Measurements from ENCODE around the gene ZNF726.
A peak's percentile ranks its signal among the peaks of the same experiment; 100 is the strongest.
"Not testable (repeated sequence)": the region's sequence is repeated elsewhere in the genome, so short reads cannot be mapped to it uniquely, and the experiment has no call there.

ZNF726 gene

DNA sequence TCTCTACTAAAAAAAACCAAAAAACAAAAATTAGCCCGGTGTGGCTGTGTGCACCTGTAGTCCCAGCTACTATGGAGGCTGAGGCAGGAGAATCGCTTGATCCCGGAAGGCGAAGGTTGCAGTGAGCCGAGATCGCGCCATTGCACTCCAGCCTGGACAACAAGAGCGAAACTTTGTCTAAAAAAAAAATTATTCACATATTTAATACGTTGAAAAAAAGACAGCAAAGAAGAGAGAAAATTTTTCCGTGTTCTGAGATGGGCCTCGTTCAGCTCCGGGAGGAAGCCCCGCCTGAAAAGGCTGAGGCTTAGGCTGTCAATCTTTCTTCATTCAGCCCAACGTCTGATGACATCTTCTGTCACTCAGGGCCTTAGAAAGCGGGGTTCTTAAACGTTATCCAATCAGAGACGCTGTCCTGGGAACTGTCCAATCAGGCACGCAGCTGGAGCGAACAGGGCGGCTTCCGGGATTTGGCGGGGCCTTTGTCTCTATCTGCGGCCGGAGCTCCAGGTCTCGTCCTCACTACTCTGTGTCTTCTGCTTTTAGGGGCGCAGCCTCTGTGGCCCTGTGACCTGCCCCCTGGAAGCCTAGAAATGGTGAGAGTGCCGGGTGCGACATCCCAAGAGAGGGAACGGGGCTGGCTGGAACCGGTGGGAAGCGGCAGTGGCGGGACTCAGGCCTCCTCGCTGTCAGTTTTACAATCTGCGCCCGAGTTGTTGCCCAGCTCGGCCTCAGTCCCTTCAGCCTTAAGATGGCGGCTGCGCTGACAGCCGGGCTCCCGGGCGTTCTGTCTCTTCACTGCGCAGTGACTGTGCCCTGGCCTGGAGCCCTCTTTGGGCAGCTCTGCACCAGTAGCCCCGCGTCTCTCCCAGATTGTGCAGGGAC is at the start of gene ZNF726:
TSS of gene ZNF726 (plus strand) at position 485 of the 885 bp plus-strand sequence. CDS start at position 594, 109 bp downstream.
- peak; percentile 42 to 67 (median 65) for DNase-seq (ENCODE audit: low read depth in 2 of 3, low spot score in 2 of 3)

DNA sequence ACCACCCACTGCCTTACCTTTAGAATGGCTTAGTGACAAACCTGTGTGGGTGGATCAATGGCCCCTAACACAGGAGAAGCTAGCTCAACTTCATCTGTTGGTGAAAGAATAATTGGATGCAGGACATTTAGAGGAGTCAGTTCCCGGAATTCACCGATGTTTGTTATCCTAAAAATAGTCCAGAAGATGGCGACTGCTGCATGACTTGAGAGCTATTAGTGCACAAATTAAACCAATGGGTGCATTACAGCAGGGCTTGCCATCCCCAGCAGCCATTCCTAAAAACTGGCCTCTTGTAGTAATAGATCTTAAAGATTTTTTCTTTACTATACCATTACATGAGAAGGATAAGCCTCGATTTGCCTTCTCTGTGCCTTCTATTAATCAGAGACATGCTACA is 46.8 kb upstream of the ZNF726 start:
- DNase-seq (ENCODE audit: low read depth in 2 of 3, low spot score in 2 of 3) = no peak

DNA sequence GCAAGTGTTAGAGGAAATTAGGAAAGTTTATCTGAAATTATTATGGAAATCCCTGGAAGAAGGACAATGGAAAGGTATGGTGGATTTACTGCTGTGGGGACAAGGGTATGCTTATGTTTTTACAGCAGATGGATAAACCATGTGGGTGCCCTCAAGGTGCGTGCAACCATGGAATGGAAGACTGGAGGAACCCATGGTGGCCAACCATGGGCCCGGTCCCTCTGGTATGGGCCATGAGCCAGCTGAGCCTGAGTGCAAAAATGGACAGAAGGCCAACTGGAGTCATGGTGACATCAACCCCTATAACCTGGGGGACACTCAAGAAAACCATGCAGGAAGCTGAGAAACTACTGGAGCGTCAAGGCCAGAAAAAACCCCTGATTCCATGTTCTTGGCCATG is 46.1 kb upstream of the ZNF726 start:
- no peak for DNase-seq (ENCODE audit: low read depth in 2 of 3, low spot score in 2 of 3)

DNA sequence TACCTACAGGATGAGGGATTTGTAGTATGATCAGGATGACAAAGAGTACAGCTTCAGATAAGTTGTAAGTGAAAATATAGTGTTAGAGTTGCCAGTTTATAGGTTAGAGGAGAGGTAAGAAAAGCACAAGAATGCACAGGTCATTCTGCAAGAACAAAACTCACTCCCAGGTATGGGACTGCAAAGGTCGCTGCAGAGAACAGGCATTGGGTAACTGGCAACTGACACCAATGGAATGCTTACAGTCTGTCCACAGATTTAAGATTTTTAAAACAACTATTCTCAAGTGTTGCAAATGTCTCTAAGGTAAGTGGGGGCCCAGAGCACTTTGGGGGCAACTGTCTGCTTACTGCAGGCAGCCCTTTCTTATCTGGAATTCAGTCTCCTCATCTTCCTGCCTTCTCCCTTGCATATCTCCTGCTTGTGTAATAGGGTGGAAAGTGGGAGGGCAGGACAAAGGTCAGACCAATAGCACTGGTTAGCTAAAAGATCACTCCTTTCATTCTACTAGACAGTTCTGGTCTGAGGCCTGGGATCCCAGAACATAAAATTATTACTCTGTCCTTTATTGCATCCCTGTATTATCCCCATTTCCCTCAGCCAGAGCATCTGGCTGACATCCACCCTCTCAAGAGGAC is 42.3 kb upstream of the ZNF726 start:
- DNase-seq (ENCODE audit: low read depth in 2 of 3, low spot score in 2 of 3) = no peak

DNA sequence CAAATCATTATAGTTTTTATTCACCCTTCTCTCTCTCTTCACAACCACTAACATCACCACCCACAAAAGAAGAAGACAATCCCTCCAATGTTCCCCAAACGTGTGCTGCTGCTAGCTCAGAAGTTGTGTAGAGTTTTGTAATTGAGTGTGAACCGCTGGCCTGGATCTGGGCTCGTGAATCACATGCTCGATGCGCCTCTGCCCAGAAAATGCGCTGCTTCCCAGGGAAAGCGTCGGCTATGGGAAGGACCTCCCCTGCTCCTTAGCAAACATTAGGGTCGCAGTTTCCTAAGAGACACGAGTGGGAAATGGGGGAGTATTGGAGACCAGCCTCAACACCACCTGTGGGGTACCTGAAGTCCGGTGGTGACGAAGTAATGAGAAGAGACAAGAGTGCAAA is 38.4 kb upstream of the ZNF726 start:
- DNase-seq (ENCODE audit: low read depth in 2 of 3, low spot score in 2 of 3) = no peak

DNA sequence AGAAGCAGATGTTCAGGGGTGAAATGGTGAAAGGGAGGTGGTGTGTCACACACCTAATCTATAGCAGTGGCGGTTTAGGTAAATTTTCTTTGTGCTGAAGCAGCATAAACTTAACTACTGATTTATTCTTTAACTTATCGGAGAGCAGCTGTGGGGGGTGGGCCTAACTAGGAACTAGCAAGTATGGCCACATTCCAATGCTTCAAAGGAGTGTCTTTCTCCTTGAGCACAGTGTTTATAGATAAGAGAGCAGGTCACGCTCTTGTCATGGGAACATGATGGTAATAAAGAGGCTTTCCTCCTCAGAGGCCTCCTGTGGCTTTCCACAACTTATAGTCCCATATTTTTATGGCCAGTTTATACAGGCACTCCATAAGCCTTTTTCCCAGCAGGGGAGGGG is 37.9 kb upstream of the ZNF726 start:
- DNase-seq (ENCODE audit: low read depth in 2 of 3, low spot score in 2 of 3) = not testable (repeated sequence)

DNA sequence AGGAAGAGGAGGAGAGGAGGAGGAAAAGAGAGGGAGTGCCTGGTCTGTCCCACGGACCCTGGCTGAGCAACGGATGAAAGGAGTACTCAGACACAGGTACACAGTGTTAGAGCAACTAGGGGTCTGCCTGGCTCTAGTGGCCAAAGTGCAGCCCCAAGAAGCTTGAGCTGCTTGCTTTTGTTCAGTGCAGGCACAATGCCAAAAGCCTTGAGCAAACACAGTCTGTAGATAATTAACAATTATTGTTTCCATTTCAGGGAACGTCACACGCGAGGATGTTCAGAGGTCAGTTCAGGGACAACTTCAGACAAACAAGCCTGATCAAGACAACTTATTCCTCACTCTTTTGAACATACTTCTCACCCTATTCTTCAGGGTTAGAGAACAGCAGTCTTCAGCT is 32.2 kb upstream of the ZNF726 start:
- DNase-seq (ENCODE audit: low read depth in 2 of 3, low spot score in 2 of 3) = no peak

DNA sequence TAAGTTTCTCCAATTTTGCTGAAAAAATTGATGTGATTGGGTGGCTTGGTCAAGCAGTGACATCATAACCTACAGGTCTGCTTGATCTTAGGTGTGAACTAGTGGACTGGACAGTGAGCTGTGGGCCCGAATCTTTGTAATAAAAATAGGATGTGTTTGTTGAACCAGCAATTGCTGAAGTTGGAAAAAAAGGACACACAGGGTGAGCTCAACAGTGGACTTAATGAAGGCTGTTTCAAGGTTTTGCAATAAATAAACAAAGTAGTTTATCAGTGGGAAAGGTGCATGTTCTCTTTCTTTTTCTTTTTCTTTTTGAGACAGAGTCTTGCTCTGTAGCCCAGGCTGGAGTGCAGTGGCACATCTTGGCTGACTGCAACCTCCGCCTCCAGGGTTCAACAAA is 30.3 kb upstream of the ZNF726 start:
- no peak for DNase-seq (ENCODE audit: low read depth in 2 of 3, low spot score in 2 of 3)

DNA sequence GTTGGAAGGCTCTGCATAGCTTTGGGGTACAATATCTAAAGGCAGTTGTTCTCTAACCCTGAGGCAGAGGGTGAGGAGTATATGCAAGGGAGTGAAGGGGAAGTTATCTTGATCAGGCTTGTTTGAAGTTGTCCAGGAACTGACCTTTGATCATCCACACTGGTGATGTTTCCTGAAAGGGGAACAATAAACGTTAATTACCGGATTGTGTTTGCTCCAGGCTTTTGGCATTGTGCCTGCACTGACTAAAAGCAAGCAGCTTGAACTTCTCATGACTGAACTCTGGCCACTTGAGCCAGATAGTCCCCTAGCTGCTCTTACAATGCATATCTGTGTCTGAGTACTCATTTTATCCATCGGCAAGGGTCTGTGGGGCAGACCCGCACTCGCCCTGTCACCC is 27.0 kb upstream of the ZNF726 start:
- no peak for DNase-seq (ENCODE audit: low read depth in 2 of 3, low spot score in 2 of 3)

DNA sequence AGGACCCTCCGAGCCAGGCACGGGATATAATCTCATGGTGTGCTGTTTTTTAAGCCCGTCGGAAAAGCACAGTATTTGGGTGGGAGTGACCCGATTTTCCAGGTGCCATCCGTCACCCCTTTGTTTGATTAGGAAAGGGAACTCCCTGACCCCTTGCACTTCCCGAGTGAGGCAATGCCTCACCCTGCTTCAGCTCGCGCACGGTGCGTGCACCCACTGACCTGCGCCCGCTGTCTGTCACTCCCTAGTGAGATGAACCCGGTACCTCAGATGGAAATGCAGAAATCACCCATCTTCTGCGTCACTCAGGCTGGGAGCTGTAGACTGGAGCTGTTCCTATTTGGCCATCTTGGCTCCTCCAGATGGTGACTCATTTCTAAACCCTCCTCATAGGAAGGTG is 18.6 kb upstream of the ZNF726 start:
- not testable (repeated sequence) for DNase-seq (ENCODE audit: low read depth in 2 of 3, low spot score in 2 of 3)

DNA sequence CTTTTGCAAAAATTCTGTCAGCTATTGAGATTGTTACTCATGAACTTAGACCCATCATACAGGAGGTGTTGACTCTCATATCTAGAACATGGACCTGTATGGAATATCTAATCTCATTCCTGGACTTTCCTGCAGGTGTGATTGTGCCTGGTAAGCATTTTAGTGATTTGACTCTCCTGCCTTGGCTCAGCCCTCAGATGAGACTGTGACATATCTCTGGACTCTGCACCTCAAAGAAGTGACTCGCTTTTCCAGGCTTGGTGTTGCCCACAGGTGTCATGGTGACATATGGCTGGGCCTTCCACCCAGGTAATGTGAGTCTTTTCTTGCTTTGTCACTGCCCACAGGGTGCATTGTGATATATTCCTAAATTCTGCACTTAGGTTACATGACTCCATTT is 17.8 kb upstream of the ZNF726 start:
- DNase-seq (ENCODE audit: low read depth in 2 of 3, low spot score in 2 of 3) = no peak

DNA sequence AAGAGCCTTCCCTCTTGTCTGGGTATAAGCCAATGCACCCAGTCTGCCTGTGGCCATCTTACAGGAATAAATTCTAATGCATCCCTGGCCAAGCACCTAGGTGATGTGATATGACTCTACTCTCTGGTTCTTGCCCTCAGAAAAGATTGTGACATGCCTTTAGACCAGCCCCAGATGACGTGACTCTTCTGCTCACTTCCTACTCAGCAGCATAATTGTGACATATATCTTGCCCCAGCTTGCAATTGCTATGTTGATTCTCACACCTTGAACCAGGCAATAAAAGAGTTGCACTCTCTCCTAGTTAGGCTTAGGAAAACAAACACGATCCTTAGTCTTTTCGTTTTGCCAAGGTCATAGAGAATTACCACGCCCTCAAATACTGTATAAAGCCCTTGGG is 13.3 kb upstream of the ZNF726 start:
- DNase-seq (ENCODE audit: low read depth in 2 of 3, low spot score in 2 of 3) = no peak

DNA sequence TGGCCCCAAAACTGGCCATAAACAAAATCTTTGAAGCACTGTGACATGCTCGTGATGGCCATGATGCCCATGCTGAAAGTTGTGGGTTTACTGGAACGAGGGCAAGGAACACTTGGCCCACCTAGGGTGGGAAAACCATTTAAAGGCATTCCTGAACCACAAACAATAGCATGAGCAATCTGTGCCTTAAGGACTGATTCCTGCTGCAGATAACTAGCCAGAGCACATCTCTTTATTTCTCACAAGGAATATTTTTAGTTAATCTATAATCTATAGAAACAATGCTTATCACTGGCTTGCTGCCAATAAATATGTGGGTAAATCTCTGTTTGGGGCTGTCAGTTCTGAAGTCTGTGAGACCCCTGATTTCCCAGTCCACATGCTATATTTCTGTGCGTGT is 10.3 kb upstream of the ZNF726 start:
- DNase-seq (ENCODE audit: low read depth in 2 of 3, low spot score in 2 of 3) = no peak

DNA sequence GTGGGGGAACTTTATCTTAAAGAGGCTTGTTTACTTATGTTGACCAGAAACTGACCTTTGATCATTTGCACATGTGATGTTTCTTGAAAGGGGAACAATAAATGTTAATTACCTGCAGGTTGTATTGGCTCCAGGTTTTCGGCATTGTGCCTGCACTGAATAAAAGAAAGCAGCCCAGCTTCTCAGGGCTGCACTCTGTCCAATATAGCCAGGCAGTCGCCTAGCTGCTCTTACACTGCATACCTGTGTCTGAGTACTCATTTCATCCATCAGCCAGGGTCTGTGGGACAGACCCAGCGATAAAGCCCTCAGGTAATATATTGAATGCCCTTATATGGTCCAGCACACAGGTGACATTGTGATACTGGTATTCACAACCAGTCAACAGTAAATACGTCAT is 8.9 kb upstream of the ZNF726 start:
- DNase-seq (ENCODE audit: low read depth in 2 of 3, low spot score in 2 of 3) = no peak

DNA sequence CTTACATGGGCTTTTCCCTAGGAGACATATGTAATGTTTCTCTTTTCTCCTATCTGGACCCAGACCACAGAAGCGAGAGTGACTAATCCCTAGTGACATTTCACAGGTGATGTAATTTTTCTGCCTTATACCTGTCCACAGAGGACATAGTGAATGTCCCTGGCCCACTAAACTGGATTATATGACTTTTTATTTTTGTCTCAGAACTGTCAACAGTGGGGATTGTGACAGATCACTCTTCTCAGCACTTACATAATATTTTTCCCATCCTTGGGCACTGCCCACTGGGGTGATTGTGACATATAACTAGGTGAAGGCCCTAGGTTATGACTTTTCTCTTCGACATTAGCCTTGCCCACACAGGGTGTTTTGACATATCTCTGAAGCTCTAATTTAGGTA is 7.9 kb upstream of the ZNF726 start:
- no peak for DNase-seq (ENCODE audit: low read depth in 2 of 3, low spot score in 2 of 3)

DNA sequence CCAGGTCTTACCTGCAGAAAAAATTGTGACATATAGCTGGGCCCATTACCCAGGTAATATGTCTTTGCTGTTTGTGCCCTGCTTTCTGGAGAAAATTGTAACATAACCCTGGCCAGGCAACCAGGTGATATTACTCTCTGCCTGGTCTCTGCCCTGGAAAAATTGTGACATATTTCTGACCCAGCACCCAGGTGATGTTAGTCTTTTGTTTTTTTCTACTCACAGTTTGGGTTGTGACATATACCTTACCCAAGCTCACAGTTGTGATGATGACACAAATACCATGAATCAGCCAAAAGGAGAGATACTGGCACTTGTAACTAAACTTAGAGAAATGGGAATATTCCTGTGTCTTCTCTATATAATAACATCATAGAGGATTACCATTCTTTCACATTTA is 6.5 kb upstream of the ZNF726 start:
- no peak for DNase-seq (ENCODE audit: low read depth in 2 of 3, low spot score in 2 of 3)

DNA sequence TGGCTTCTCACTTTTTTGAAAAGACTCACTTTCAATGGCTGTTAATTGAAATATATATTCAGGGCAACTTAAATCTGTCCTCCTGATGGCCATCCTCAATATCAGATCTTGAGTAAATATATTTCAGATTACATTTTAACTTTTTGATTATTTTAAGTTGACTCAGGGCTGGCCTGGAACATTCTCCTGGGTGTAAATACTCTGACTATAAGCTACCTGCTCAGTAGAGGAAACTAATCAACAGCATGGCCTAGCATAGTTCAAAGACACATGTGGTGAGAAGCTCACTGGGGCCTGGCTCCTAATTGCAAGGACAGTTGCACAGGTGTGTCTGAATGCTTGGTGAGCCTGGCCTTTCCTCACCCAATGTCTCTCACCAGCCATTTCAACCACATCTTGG is 5.5 kb upstream of the ZNF726 start:
- no peak for DNase-seq (ENCODE audit: low read depth in 2 of 3, low spot score in 2 of 3)

DNA sequence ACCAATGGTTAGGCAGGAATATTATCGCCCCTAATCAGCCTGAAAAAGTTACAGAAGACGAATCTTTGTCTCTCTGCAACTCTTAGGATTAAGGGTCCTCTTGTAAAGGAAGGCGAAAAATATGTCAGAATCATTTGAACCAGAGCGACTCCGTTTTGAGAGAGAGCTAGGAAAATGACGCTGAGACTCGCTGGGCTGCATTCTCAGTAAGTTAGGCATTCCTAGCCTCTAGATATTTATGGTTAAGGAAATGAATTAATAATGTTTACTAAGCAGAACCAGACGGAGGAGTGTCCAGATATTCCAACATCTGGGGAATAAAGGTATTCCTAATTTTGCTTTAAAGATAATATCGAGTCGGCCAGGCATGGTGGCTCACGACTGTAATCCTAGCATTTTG is 755 bp upstream of the ZNF726 start:
- no peak for DNase-seq (ENCODE audit: low read depth in 2 of 3, low spot score in 2 of 3)

DNA sequence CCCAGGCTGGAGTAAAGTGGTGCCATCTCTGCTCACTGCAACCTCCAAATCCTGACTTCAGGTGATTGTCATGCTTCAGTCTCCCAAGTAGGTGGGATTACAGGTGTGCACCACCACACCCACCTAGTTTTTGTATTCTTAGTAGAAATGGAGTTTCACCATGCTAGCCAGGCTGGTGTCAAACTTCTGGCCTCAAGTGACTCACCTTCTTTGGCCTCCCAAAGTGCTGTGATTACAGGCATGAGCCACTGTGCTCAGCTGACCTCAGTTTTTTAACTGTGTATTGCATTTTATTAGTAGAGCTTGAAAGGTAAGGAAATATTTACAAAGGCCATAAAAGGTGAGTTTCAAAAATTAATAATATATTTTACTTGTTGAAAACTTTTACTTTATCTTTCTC is 2.3 kb downstream of the ZNF726 start:
- DNase-seq (ENCODE audit: low read depth in 2 of 3, low spot score in 2 of 3) = no peak

DNA sequence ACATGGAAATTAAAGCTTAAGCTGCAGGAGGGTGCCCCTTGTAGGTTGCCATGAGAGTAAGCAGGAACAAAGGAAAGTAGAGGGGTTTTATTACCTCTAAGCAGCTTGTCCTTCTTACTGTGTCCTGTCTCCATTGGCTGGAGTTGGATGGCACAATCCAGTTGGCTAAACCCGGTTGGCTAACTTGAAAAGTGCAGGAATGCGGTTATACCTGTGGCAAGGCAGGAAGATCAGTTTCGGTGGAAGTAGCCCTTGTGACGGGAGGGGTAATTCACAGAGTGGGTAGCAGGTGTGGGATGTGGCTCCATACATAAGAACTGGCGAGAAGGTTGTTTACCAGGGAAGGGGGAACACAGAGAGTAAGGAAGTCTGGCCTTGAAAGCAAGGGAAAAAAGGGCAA is 3.2 kb downstream of the ZNF726 start:
- DNase-seq (ENCODE audit: low read depth in 2 of 3, low spot score in 2 of 3) = no peak

DNA sequence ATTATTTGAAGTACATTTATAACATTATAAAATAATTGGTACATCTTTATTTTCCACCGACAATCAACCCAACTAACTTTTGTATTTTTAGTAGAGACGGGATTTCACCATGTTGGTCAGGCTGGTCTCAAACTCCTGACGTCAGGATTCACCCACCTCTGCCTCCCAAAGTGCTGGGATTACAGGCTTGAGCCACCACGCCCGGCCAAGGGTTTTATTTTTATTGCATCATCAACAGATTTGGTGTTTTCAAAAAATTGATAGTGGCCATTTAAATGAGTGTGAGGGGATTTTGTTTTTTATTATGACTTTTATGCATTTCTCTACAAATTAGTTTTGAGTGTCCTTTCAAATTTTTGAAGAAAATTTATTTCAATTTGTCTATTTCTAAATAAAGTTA is 10.6 kb downstream of the ZNF726 start:
- DNase-seq (ENCODE audit: low read depth in 2 of 3, low spot score in 2 of 3) = no peak

DNA sequence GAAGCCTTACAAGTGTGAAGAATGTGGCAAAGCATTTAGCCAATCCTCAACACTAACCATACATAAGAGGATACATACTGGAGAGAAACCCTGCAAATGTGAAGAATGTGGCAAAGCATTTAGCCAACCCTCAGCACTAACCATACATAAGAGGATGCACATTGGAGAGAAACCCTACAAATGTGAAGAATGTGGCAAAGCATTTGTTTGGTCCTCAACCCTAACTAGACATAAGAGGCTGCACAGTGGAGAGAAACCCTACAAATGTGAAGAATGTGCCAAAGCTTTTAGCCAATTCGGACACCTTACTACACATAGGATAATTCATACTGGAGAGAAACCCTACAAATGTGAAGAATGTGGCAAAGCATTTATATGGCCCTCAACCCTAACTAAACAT is 18.2 kb downstream of the ZNF726 start:
- no peak for DNase-seq (ENCODE audit: low read depth in 2 of 3, low spot score in 2 of 3)

DNA sequence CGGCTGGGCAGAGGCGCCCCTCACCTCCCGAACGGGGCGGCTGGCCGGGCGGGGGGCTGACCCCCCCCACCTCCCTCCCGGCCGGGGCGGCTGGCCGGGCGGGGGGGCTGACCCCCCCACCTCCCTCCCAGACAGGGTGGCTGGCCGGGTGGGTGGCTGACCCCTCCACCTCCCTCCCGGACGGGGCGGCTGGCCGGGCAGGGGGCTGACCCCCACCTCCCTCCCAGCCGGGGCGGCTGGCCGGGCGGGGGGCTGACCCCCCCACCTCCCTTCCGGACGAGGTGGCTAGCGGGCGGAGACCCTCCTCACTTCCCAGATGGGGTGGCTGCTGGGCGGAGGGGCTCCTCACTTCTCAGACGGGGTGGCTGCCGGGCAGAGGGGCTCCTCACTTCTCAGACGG is 22.3 kb downstream of the ZNF726 start:
- DNase-seq (ENCODE audit: low read depth in 2 of 3, low spot score in 2 of 3) = not testable (repeated sequence)
